HG03039 (cell line): Measurements from ENCODE around the gene OR2C3.
A peak's percentile ranks its signal among the peaks of the same experiment; 100 is the strongest.
"Not testable (repeated sequence)": the region's sequence is repeated elsewhere in the genome, so short reads cannot be mapped to it uniquely, and the experiment has no call there.

ENCODE experiments used
- ATAC-seq: cut with Tn5 transposase; IDR thresholded peaks from one replicate; pipeline ENCODE4 v1.9.1; 2021; ENCODE audit warnings: mild to moderate bottlenecking, moderate library complexity; ENCODE audit not compliant: unreplicated experiment

The OR2C3 gene

GRCh38 chr1:247518613-247518891 lies 17.7 kb downstream of the OR2C3 start:
- no peak for ATAC-seq

- ATAC-seq, result no peak
Observed at GRCh38 chr1:247517795-247518612, 18.2 kb downstream of the OR2C3 start.

DNA sequence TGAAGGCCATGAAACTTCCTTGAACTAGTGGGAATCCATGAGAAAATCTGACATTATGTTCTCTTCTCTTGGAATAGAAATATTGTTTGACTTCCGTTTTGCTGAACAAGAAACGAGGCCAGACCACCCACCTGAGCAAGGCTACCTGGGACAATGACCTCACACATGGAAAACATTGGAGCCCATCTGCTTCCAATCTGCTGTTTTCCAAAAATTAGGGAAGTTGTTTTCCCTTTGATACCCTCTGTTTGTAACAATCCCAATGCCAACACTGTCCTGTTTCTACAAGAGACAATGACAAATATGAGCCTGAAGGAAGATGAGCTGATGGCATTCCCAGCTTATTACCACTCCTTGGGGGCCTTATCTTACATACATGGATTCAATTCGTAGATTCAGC lies 29.4 kb downstream of the OR2C3 start:
- ATAC-seq, result no peak

DNA sequence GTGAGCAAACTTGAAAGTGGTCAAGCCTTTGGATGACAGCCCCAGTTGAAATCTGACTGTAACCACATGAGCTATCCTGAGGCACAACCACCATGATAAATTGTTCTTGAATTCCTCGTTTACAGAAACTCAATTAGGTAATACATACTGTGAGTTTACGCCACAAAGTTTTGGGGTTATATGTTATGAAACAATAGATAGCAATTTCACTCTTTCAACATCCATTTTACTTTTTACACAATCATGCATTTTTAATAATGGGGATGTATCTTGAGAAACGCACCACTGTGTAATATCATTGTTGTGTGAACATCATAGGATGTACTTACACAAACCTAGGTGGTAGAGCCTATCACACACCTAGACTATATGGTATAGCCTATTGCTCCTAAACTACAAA lies 35.4 kb downstream of the OR2C3 start:
- ATAC-seq, result no peak

GRCh38 chr1:247496581-247497285 lies 39.5 kb downstream of the OR2C3 start:
- ATAC-seq, result no peak

DNA sequence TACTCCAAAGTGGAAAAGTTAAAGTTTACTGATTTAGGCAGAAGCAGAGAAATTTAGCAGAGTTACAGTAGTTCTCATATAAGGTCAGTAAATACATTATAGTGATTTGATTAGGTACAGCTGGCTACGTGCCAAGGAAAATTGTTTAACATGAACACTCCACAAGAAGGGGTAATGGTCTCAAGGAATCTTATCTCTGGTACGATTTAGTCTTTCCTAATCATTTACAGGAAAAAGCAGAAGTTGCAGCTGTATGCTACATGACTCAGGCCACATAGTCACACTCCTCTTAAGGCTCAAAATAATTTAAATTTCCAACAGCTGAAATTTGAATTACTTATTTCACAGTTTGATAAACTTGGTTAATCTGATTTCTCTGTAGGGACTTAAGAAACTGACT lies 41.5 kb downstream of the OR2C3 start:
- ATAC-seq, result no peak

GRCh38 chr1:247493106-247493505 lies 43.1 kb downstream of the OR2C3 start:
- ATAC-seq, result no peak

DNA sequence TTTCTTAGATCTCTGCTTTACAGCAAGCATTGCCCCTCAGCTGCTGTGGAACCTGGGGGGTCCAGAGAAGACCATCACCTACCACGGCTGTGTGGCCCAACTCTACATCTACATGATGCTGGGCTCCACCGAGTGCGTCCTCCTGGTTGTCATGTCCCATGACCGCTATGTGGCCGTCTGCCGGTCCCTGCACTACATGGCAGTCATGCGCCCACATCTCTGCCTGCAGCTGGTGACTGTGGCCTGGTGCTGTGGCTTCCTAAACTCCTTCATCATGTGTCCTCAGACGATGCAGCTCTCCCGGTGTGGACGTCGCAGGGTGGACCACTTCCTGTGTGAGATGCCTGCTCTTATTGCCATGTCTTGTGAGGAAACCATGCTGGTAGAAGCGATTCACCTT lies 44.9 kb downstream of the OR2C3 start:
- ATAC-seq, result no peak

GRCh38 chr1:247487057-247487456 lies 49.2 kb downstream of the OR2C3 start:
- ATAC-seq, result peak; percentile 83

GRCh38 chr1:247482747-247483146 lies 53.5 kb downstream of the OR2C3 start:
- no peak for ATAC-seq

DNA sequence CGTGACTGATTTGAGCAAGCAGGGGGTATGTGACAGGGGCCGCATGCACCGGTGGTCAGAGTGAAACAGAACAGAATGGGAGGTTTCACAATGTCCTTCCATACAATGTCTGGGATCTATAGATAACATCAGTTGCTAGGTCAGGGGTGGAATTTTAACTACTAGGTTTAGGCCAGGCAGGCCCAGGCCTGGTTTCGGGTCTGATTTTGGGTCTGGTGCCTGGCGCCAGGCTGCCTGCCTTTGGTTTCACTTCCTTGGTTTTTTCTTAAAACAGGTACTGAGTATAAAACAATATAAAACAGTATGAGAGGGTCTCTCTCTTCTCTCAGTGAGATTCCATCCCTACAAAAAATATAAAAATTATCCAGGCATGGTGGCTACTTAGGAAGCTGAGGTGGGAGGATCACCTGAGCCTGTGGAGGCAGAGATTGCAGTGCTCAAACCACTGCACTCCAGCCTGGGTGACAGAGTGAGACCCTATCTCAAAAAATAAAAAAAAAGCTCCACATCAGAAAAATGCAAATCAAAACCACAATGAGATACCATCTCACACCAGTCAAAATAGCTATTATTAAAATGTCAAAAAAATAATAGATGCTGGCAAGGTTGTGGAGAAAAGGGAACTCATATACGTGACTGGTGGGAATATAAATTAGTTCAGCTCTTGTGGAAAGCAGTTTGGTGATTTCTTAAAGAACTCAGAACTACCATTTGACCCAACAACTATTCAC lies 59.7 kb downstream of the OR2C3 start:
- not testable (repeated sequence) for ATAC-seq

GRCh38 chr1:247475793-247476192 lies 60.4 kb downstream of the OR2C3 start:
- ATAC-seq, result no peak
